Activated gamma-delta T cell treated with Interleukin-2 at 50 U/mL for 16 hours (primary cell): ENCODE measurements around the gene CEP170B.
A peak's percentile ranks its signal among the peaks of the same experiment; 100 is the strongest.
"Not testable (repeated sequence)": the region's sequence is repeated elsewhere in the genome, so short reads cannot be mapped to it uniquely, and the experiment has no call there.

Experiments used
- DNase-seq: peaks from one replicate; pipeline ENCODE4 v3.0.0-alpha.2; 2020

CEP170B gene

GRCh38 chr14:104865081-104865630 lies at the start of gene CEP170B:
TSS of gene CEP170B (plus strand) at chr14:104865268. CDS start at chr14:104868451, 3,183 bp downstream.
- DNase-seq, result peak; percentile 19

GRCh38 chr14:104816616-104816884 lies 48.5 kb upstream of the CEP170B start:
- DNase-seq, result no peak

GRCh38 chr14:104817930-104818713 lies 46.9 kb upstream of the CEP170B start:
- no peak for DNase-seq

GRCh38 chr14:104818714-104819161 lies 46.3 kb upstream of the CEP170B start:
- DNase-seq, result no peak

GRCh38 chr14:104819361-104819781 lies 45.7 kb upstream of the CEP170B start:
- no peak for DNase-seq

- no peak for DNase-seq
Observed at GRCh38 chr14:104820669-104821228, 44.3 kb upstream of the CEP170B start.

GRCh38 chr14:104821229-104821945 lies 43.7 kb upstream of the CEP170B start:
- no peak for DNase-seq

- DNase-seq, result no peak
Observed at GRCh38 chr14:104821971-104822608, 43.0 kb upstream of the CEP170B start.

GRCh38 chr14:104822821-104823615 lies 42.0 kb upstream of the CEP170B start:
- DNase-seq, result no peak

- no peak for DNase-seq
Observed at GRCh38 chr14:104824353-104824997, 40.6 kb upstream of the CEP170B start.

GRCh38 chr14:104826189-104826860 lies 38.7 kb upstream of the CEP170B start:
- DNase-seq, result peak; percentile 95

GRCh38 chr14:104826861-104827176 lies 38.2 kb upstream of the CEP170B start:
- no peak for DNase-seq

GRCh38 chr14:104827177-104828055 lies 37.7 kb upstream of the CEP170B start:
- DNase-seq, result peak; percentile 46

GRCh38 chr14:104830781-104831180 lies 34.3 kb upstream of the CEP170B start:
- no peak for DNase-seq

- DNase-seq, result not testable (repeated sequence)
Observed at GRCh38 chr14:104836171-104836935, 28.7 kb upstream of the CEP170B start.

GRCh38 chr14:104841730-104842129 lies 23.3 kb upstream of the CEP170B start:
- no peak for DNase-seq

- DNase-seq, result no peak
Observed at GRCh38 chr14:104843006-104843405, 22.1 kb upstream of the CEP170B start.

GRCh38 chr14:104843442-104844305 lies 21.4 kb upstream of the CEP170B start:
- no peak for DNase-seq
